ENCODE results near the gene LUC7L.
"Not testable (repeated sequence)": the region's sequence is repeated elsewhere in the genome, so short reads cannot be mapped to it uniquely, and the experiment has no call there.

Gene LUC7L

GRCh38 chr16:239948-240277 lies 10.7 kb upstream of the LUC7L start:
- no peaks in the 10 kb centered on the region for H3K27me3 ChIP-seq (ENCODE audit: low read depth, low read length)
- peaks cover 12% of the 10 kb centered on the region for H3K4me1 ChIP-seq (ENCODE audit: low read length)
- TF ChIP-seq EZH2phosphoT487 (IDR thresholded peaks at IDR 0.05; ENCODE audit: low read depth), result no peak
- TF ChIP-seq CTCF (IDR thresholded peaks at IDR 0.05; ENCODE audit: low read depth, low read length), result no peak
- H3K27ac ChIP-seq (ENCODE audit: low read length), result peak overlapping the region; percentile 37; the same call in 1 of the 2 replicates
- H2AFZ ChIP-seq (ENCODE audit: low read depth, low read length), result no peak overlapping the region
- no peaks in the 10 kb centered on the region for H3K36me3 ChIP-seq (replicated peaks; ENCODE audit: low read depth, low read length)
- no peaks in the 10 kb centered on the region for H3K9me3 ChIP-seq (ENCODE audit: insufficient read depth, low read length)
- no peak overlapping the region for H3K9ac ChIP-seq (ENCODE audit: low read length)
- H4K20me1 ChIP-seq (ENCODE audit: insufficient read depth, low read length), result peaks cover 7% of the 10 kb centered on the region; the same call in 1 of the 2 replicates
- peak overlapping the region; percentile 12; the same call in 1 of the 2 replicates for H3K4me2 ChIP-seq (ENCODE audit: low read length)
- H3K79me2 ChIP-seq (ENCODE audit: low read length), result 0 out of 2 replicates have a peak, but pooled peaks cover 11% of the 10 kb centered on the region
- no peak overlapping the region for H3K4me3 ChIP-seq (ENCODE audit: low read length)

- peak within 1 kb of the TSS; percentile 92 for H3K27ac ChIP-seq (ENCODE audit: low read length)
- H2AFZ ChIP-seq (ENCODE audit: low read depth, low read length), result peak within 1 kb of the TSS; percentile 93
- H3K4me3 ChIP-seq (ENCODE audit: low read length), result peak within 1 kb of the TSS; percentile 86
Measured at GRCh38 chr16:234468-235305, 5.4 kb upstream of the LUC7L start, which contains the start of gene FAM234A. Gene FAM234A (plus strand): TSS chr16:234821. CDS start chr16:254414, 19,593 bp downstream.

GRCh38 chr16:230949-231348 lies 1.7 kb upstream of the LUC7L start:
- Histone ChIP-seq H3K9ac (ENCODE audit: low read length) (no peak overlapping the region), H3K79me2 (ENCODE audit: low read length) (peaks cover 37% of the 10 kb centered on the region), H3K4me2 (ENCODE audit: low read length) (no peak overlapping the region), H3K4me1 (ENCODE audit: low read length) (peaks cover 19% of the 10 kb centered on the region), H3K27me3 (ENCODE audit: low read depth, low read length) (no peaks in the 10 kb centered on the region), H3K4me3 (ENCODE audit: low read length) (no peak overlapping the region), H4K20me1 (ENCODE audit: insufficient read depth, low read length) (peaks cover 21% of the 10 kb centered on the region), H2AFZ (ENCODE audit: low read depth, low read length) (no peak overlapping the region), H3K27ac (ENCODE audit: low read length) (no peak overlapping the region), H3K36me3 (replicated peaks; ENCODE audit: low read depth, low read length) (peaks cover 19% of the 10 kb centered on the region), H3K9me3 (ENCODE audit: insufficient read depth, low read length) (no peaks in the 10 kb centered on the region)
- TF ChIP-seq CTCF (IDR thresholded peaks at IDR 0.05; ENCODE audit: low read depth, low read length) (no peak), EZH2phosphoT487 (IDR thresholded peaks at IDR 0.05; ENCODE audit: low read depth) (no peak)

More at GRCh38 chr16:234468-235305, 5.4 kb upstream of the LUC7L start, which contains the start of gene FAM234A:
- H3K36me3 ChIP-seq (replicated peaks; ENCODE audit: low read depth, low read length), result no peaks in the 10 kb centered on the region
- peaks cover 12% of the 10 kb centered on the region for H3K4me1 ChIP-seq (ENCODE audit: low read length)
- peak within 1 kb of the TSS; percentile 86 for H3K9ac ChIP-seq (ENCODE audit: low read length)
- H4K20me1 ChIP-seq (ENCODE audit: insufficient read depth, low read length), result peaks cover 4% of the 10 kb centered on the region; the same call in 1 of the 2 replicates
- no peaks in the 10 kb centered on the region for H3K9me3 ChIP-seq (ENCODE audit: insufficient read depth, low read length)
- 0 out of 2 replicates have a peak, but pooled peaks cover 11% of the 10 kb centered on the region for H3K79me2 ChIP-seq (ENCODE audit: low read length)
- no peak for TF ChIP-seq EZH2phosphoT487 (IDR thresholded peaks at IDR 0.05; ENCODE audit: low read depth)
- peak; percentile 45 for TF ChIP-seq CTCF (IDR thresholded peaks at IDR 0.05; ENCODE audit: low read depth, low read length)
- no peaks in the 10 kb centered on the region for H3K27me3 ChIP-seq (ENCODE audit: low read depth, low read length)
- H3K4me2 ChIP-seq (ENCODE audit: low read length), result peak within 1 kb of the TSS; percentile 95

GRCh38 chr16:230351-230750 lies 1.1 kb upstream of the LUC7L start:
- H3K9me3 ChIP-seq (ENCODE audit: insufficient read depth, low read length); H3K27me3 ChIP-seq (ENCODE audit: low read depth, low read length); H2AFZ ChIP-seq (ENCODE audit: low read depth, low read length); H3K4me2 ChIP-seq (ENCODE audit: low read length); H3K27ac ChIP-seq (ENCODE audit: low read length); H3K4me3 ChIP-seq (ENCODE audit: low read length); H3K9ac ChIP-seq (ENCODE audit: low read length): not testable (repeated sequence)
- H3K79me2 ChIP-seq (ENCODE audit: low read length), result peaks cover 37% of the 10 kb centered on the region
- H3K36me3 ChIP-seq (replicated peaks; ENCODE audit: low read depth, low read length), result peaks cover 22% of the 10 kb centered on the region
- peaks cover 21% of the 10 kb centered on the region for H4K20me1 ChIP-seq (ENCODE audit: insufficient read depth, low read length)
- H3K4me1 ChIP-seq (ENCODE audit: low read length), result peaks cover 14% of the 10 kb centered on the region
